GM21367 (cell line): ENCODE measurements around the gene DYRK2.

ENCODE experiments used
- ATAC-seq: cut with Tn5 transposase; IDR thresholded peaks from one replicate; pipeline ENCODE4 v1.9.1; 2021; ENCODE audit not compliant: unreplicated experiment

Gene DYRK2

DNA sequence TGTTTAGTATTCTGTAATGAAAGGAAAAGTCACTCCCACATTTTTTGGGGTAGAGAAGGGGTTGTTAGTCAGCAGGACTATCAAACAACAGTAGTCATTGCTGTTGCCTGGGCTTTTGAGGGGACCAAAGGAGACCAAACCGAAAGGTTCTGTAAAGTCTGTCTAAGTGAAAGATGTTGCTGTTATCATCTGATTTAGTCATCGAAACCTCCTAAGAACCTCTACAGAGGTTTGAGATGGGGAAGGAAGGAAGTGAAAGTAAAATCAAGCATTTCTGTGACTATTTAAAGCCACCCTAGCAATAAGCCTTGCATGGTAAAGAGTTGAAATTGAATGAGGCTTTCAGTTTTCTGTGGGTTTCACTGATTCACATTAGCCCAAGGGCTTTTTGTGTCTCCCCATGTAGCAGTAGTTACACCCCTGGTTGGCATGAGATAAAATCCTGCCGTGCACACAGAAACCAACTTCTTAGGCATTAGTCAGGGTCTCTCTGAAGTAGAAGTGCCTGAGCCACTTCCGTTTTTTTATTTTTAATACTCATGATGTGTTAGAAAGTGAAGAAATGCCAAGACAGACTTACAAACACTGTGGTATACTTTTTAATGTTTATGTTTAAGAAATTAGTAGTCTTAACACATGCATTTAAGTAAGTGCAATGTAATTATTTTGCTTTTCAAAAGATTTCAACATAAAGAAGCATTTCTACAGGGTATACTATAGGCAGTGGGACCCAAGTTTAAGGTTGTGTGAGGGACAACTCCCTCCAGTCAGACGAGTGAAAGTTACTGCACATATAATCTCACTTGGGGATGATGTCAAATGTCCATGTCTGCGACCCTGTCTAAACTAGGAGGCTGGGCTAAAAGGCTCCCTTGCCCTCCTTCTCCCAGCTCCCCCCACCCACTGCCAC is 50.4 kb downstream of the DYRK2 start:
- peak; percentile 96 for ATAC-seq

DNA sequence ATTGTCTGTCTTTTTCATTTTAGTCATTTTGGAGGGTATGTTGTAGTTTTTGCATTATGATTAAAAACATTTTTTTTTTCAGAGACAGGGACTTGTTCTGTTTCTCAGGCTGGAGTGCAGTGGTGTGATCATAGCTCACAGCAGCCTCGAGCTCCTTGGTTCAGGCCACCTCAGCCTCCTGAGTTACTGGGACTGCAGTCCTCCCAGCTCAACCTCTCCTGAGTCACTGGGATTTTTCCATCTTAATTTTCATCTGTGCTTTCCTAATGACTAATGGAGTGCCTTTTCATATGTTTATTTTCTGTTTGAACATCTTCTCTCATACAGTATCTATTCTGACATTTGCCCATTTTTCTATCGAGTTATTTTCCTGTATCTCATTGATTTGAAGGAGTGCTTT is 52.6 kb downstream of the DYRK2 start:
- no peak for ATAC-seq

DNA sequence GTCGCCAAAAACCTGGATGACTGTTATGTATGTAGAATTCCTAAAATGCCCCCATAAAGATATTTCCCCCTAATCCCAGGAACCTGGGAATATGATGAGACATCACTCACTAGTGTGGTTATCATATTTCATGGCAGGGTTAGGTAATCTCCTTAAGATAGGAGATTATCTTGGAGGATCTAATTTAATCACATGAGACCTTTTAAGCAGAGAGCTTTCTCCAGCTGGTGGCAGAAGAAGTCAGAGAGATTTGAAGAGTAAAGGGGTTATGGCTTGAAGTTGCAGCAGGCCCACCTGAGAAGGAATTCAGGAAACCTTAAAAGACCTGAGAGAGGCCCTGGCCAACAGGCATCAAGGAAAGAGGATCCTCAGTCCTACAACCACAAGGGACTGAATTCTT is 53.6 kb downstream of the DYRK2 start:
- ATAC-seq, result no peak

DNA sequence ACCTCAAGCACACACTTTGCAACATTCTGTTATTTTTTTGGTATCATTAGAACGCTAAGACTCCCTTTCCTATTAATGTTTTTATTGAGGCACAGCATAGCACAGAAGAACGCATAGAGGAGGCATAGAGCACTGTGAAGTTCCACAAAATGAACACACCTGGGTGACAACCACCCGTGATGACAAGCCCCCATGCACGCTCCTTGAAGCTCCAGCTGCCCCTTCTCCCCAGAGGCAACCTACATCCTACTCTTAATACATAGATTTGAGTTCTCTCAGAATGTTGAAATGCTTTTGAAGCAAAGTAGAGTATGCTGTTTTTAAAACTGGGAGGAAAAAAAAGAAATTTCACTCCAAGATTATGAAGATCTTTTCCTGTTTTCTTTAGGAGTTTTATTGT is 55.5 kb downstream of the DYRK2 start:
- ATAC-seq, result no peak

DNA sequence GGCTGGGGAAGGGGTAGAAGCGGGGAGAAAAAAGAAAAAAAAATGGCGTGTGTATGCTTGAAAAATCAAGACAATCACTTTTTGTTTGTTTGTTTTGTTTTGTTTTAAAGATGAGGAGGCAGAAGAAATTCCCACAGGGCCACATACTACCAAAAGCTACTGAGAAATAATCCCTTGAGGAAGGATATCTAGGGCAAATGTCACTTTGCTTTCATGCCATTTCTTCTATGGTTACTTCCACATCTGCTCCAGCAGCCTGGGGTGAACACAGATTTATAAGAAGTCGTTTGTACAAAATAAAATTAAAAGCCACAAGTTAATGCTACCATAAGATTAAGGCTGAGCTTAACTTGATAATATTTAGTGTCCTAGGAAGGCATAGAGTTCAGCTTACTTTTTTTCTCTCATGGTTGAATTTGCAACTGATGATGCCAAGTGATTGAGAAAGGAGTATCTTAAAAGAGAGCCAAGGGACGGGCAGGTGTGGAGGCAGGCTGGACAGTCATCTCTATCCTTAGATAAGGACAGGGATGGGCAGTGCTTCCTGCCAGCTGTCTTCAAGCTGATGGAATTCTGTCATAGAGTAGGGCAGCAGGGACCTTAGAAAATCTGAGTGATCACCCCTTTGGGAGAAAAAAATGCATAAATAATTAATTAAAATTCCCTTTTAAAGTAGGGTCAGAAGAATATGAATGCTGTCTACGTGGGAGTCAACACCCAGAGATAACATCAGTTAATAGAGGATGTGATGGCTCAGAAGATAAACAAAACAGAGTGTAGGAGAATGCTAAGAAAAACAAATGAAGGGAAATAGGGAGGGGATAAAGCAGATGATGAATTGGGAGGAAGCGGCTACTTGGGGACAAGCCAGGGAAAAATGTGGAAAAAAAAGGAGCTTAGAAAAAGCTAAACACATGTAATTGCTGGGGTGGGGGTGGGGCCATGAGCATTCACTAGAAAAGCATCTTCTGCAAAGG is 57.1 kb downstream of the DYRK2 start:
- ATAC-seq, result no peak

DNA sequence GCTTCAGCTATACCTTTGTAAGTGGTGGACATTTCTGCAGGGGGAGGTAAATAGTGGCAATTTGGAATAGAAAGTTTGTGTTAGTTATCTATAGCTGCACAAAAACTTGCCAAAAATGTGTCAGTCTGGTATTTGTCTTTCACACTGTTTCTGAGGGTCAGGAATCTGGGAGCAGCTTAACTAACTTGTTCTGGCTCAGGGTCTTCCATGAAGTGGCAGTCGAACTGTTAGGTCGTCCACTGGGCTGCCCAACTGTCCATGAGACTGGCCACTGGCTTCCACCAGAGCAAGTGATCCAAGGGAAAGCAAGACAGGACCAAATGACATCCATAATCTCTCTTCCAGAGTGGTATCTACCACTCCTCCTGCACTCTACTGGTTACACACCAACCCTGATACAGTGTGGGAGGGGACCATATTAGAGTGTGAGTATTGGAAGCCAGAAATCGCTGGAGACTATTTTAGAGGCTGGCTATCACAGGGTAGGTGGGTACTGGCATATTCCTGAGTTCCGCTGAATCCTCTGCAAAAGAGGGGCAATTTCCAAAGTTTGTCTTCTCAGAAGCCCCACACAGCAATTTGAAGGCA is 60.9 kb downstream of the DYRK2 start:
- ATAC-seq, result no peak

DNA sequence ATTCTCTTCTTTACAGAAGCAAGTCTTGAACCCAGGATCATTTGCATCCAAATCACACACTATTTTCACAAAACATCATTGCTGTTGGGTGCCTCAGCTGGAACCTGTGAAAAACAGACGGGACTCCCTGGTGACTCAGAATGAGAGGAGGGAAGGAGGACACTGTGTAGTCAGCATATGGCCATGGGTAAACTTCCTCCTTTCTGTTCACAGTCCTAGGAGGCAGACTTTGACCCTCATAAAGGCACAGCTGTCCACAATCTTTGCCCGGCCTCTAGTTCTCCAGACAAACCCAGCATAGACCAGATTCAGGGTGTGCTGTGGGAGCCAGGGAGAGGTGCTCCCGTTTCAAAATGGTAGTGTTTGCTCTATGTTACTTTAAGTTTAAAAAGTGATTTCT is 62.0 kb downstream of the DYRK2 start:
- peak; percentile 94 for ATAC-seq

DNA sequence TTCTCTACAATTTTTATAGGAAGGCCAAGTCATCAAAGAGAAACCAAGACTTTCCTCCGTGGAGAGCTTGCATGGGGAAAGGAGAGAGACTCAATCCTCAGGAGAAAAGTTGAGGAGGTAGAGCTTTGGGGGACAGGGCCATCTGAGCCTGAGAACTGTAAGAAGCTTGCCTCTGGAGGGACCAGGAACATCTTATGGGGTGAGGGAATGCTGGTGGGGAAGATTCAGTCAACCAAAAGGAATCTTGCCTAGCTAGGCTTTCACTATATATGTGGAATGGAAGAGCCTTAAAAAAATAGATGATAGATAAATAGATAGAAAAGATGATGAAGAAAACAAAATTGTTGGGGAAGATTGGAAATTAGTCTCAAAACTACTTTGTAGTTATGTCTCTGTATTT is 63.5 kb downstream of the DYRK2 start:
- ATAC-seq, result no peak

DNA sequence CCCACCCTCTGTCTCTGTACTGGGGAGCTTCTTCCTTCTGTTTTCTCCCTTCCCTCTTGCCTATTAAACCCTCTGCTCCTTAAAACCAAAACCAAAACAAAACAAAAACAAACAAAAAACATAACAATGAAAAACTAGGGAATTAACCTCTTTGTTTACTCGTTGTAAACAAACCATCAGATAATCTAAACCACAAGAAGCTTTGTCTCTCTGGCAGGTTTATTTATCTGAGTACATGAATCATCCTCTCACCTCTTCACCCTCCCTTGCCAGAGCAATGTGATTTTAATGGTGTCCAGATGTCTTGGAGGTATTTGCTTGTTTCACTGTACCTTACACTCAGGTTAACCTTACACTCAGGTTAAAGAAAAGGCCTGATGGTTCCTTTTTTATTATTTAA is 66.1 kb downstream of the DYRK2 start:
- ATAC-seq, result no peak
